CD4-positive, alpha-beta T cell treated with Interferon gamma for 1 hour (primary cell): ENCODE measurements around the gene GGA2.
"Not testable (repeated sequence)": the region's sequence is repeated elsewhere in the genome, so short reads cannot be mapped to it uniquely, and the experiment has no call there.

ENCODE experiments used
- DNase-seq: peaks from one replicate; pipeline ENCODE4 v3.0.0-alpha.2; 2020

The GGA2 gene

DNA sequence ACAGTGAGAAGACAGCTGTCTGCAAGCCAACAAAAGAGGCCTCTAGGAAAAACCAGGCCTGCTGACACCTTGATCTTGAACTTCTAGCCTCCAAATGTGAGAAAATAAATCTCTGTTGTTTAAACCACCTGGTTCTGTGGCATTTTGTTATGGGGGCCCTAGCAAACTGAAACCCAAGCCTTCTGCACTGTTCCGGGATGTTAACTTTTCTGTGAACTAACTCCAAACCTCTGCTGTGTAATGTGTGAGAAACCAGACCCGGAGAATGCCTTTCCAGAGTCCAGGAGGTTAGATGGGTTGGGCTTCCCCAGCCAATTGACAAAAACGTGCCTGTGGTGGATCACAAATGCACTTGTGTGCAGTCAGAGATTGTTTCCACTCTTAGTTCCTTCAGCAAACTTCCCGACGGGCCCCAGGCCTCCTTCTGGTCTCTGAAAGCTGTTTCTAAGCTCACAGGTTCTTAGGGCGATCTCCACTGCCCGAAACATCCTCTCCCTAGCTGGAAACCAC is 13.6 kb upstream of the GGA2 start:
- DNase-seq = no peak

DNA sequence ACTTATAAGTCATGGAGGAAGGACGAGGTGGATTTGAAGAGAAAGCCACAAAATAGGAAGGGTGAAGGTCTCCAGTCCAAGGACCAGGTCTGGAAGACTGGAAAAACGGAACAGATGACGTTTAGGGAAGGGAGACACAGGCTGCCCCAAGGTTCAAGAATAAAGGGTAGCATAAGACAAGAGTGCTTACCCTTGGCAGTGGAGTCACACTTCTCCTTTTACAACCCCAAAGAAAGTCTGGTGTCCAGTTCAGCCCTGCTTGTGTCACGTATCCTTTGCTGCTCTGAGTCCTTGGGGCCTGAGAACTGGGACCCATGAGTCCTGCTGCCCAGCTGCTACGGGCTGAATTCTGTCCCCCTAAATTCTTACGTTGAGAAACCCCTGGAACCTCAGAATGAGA is 13.0 kb upstream of the GGA2 start:
- DNase-seq = no peak

DNA sequence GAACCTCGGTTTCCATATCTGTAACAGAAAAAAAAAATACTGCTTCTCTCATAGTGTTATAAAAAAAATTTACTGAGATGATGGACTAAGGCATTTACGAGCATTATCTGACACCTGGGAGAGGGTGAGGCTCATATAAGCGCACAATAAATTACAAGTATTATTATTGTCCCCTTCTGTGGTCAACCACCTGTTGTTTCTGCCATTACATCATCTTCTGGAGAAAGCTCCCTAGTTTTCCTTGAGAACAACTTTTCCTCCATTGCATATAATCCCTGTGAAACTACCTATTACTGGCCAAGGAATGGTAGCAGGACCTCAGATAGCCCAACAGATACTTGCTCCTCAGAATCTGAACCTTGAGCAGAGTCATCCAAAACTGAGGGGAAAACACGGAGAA is 11.7 kb upstream of the GGA2 start:
- DNase-seq = no peak

DNA sequence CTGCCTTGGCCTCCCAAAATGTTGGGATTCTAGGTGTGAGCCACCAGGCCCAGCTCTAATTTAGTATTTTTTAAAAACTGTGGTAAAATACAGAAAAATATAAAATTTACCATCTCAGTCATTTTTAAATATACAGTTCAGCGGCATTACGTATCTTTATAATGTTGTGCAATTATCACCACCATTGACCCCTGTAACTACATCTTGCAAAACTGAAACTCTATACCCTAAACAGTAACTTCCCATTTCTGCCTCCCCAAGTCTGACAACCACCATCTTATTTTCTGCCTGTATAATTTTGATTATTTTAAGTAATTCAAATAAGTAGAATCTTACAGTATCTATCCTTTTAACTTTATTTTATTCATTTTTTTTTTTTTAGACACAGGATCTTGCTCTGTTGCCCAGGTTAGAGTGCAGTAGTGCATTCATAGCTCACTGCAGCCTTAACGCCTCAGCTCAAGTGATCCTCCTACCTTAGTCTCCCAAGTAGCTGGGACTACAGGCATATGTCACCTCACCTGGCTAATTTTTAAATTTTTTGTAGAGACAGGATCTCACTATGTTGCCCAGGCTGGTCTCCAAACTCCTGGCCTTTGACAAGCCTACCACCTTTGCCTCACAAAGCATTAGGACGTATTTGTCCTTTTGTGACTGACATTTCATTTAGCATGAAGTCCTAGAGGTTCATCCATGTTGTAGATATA is 10.9 kb upstream of the GGA2 start:
- no peak for DNase-seq

DNA sequence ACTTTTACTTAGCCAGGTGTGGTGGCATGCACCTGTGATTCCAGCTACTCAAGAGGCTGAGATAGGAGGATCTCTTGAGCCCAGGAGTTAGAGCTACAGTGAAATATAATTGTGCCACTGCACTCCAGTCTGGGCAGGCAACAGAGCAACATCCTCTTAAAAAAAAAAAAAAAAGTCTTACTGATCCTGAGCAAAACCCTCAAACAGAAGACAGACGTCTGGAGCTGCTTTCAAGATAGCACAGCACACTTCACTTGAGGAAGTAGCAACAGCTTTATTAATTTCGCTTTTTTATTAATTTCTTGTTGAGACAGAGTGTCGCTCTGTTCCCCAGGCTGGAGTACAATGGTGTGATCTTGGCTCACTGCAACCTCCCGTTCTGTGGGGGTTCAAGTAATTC is 10.2 kb upstream of the GGA2 start:
- no peak for DNase-seq

DNA sequence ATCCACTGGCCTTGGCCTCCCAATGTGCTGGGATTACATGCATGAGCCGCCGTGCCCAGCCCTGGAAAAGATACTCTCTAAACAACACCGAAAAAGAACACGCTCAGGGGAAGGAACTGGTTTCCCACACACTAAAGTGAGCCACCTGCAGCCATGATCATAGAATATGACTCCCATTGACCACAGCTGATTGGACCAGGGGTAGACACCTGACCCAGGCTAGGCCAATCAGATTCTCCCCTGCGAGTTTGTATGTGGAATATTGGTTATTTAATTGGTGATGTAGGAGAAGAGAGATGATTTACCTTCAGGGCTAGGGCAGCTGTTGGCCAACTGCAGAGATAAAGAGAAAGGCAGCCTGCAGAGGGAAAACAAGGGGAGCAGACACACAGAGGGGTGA is 9.0 kb upstream of the GGA2 start:
- no peak for DNase-seq

DNA sequence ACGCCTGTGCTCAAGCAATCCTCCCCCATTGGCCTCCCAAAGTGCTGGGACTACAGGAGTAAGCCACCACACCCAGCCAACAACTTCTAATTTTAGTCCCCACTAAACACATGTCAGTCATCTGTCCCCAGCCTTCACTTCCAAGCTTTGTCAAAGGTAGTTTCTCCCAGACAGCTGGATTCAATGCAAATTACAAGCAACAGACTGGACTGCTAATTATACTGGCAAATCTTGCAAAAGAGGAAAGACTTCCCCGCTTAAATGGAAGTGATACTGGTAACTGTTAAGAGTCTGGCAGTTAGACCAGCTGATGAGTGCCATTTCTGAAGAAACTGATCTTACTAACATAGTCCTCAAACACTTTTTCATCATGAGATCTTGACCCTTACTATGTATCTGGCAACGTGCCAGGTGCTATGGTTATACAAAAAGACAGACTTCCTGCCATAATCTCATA is 8.2 kb upstream of the GGA2 start:
- no peak for DNase-seq

DNA sequence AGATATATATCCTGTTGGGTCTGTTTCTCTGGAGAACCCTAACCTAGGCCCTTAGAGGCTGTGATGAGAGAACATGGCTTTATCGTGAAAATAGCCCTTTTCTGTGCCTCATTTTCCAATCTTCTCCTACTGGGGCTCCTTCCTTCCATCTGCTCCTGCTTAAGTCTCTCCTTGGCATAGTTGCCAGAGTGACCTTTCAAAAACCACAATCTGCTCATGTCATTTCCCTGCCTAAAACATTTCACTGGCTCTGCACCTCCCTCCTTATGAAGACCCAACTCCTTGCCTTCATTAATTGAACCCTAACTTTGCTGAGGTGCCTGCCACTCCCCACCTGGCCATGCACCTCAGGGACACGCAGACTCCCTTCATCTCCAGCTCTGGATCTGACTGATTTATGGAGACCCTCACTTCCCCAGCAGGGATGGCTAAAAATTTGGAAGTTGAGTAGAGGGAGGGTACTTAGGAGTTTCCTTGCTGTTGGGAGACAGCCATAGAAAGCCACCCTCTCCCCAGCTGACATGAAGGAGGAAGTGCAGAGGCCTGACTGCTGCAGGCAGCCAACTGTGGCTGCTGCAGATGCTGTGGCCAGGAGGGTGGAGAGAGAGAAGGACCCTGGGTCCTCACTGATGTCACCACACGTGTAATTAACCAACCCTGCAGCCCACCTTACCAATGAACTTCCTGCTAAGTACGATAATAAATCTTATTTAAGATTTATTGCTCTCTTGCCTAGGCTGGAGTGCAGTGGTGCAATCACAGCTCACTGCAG is 6.3 kb upstream of the GGA2 start:
- peak; percentile 70 for DNase-seq

DNA sequence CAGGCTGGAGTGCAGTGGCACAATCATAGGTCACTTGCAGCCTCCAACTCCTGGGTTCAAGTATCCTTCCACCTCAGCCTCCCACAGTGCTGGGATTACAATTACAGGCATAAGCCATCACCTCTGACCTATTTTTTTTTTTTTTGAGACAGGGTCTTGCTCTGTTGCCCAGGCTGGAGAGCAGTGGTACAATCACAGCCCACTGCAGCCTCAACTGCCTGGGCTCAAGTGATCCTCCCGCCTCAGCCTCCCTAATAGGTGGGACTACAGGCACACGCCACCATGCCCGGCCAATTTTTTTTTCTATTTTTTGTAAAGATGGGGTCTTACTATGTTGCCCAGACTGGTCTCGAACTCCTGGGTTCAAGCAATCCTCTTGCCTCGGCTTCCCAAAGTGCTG is 5.6 kb upstream of the GGA2 start:
- DNase-seq = no peak

DNA sequence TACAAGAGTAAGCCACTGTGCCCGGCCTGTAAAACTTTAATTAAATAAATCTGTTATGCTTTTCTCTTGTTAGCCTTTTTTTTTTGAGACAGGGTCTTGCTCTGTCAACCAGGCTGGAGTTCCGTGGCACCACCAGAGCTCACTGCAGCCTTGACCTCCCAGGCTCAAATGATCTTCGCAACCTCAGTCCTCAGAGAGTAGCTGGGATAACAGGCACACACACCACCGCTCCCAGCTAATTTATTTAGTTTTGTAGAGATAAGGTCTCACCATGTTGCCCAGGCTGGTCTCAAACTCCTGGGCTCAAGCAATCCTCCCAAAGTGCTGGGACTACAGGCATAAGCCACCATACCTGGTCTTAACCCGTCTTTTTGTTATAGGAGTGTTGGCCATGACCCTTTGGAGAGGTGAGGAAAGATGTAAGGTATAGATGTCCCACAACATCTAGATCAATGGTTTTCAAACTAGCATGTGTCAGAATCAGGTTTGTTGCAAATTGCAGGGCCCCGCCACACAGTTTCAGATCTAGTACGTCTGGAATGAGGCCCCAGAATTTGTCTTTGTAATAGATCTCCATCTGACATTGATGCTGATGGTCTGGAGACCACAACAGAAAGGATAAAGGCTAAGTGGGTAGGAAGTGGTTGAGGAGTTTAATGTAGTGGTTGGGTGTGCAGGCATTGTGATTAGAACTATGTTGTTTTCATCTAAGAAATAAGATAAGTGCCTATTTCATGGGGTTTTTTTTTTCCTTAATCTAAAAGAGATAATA is 4.3 kb upstream of the GGA2 start:
- no peak for DNase-seq

DNA sequence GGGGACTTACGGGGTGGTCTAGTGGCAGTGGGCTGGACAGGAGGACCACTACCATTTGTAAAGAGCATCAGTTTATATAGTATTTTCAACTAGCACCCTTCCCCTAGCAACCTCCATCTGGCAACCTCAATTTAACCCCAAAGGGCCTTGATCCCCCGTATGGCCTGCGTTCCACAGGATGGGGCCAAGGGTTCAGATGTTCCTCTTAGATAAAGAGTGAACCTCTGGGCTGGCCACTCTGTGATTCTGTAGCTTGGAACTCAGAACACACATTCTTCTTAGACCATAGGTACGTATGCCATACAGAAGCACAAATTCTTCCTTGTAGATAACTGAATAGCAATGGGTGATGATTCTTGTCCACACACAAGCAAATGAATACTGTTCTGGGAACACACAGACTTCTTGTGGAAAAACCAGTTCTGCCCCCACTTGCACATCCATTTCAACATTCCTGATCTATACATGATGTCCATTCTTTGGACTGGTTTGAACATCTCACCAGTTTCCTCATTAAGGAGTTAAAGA is 1.9 kb upstream of the GGA2 start:
- no peak for DNase-seq

DNA sequence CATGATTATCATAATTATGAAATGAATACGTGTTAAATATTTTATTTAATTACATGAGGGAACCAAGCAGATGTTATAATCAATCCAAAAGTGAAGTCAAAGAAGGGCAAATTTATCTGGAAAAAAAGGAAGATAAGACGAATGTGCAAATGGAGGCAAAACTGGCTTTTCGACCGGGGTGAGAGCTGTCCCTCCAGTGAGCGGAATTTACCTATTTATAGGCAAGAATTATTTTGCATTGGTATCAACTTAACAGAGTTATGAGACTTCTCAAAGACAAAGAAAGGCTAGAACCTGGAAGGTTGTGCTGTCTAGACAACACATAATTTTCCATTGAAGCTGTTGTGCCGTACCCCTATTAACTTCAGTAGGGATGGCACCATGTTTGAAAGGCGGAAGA is 1.4 kb upstream of the GGA2 start:
- no peak for DNase-seq

DNA sequence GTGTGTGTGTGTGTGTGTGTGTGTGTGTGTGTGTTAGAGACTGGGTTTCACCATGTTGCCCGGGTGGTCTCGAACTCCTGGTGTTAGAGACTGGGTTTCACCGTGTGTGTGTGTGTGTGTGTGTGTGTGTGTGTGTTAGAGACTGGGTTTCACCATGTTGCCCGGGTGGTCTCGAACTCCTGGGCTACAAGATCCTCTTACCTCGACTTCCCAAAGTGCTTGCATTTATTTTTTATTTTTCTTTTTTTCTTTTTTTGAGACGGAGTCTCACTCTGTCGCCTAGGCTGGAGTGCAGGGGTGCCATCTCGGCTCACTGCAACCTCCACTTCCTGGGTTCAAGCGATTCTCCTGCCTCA is 599 bp upstream of the GGA2 start:
- DNase-seq = not testable (repeated sequence)

DNA sequence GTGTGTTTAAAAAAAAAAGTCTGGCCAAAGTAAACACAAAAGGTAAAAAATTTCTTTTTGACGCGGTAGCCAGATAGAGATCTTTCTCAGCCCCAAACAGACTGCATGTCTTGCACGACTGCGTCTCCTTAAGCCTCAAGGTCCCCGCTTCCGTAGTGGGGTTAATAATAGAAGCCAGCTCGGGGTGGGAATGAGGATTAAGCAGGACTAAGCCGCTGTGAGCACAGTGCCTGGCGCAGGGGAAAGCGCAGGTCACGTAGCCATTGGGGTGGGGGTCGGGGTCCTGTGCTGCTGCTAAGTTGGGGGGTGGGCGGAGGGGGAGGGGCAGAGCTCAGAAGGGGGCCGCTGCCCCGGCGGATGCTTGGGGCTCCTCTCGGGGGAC is 521 bp downstream of the GGA2 start:
- DNase-seq = peak; percentile 16

DNA sequence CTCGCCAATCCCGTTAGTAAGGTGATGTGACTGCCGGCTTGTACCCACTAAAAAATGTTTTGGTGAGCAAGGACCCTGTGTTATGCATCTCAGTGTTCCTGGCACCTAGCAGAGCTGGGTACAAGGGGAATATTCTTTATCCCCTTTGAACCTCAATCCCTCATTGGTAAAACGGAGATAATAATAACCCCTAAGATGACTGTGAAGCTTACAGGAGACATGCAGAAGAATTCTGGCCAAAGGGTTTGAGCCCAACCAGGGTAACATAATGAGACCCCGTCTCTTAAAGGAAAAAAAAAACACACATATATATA is 896 bp downstream of the GGA2 start:
- no peak for DNase-seq

DNA sequence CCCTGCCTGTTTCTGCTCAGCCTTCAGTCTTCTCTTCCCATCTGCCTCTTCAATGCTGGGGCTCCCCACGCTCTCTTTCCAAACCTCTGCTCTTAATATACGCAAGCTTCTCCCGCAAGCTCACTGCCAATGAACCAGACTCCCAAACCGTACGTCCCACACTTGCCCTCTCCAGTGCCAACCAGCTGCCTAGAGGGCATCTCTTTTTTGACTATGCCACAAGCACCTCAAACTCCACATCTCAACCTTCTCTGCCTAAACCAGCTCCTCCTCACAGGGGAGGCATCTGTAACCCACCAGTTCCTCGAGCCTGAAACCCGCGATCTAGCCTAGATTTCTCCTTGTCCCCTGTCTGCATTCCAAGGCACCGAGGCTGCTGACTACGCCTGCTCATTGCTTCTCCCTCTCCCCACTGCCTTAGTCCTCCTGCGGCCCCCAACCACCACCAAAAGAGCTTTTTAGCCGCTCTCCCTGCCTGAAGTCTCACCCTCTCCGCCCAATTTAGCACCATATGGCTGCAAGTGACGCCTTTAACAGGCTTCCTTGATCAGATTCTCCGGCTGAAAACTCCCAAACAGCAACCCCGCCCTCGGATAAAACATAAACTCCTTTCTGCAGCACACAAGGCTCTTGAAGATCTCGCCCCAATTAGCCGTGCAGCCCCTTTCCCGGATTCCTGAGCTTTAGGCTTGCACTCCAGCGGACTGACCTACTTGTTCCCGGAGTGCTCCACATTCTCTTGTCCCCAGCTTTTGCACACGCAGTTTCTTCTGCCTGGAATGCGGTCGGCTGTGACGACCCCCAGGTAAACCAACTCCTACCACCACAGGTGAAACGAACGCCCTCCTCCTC is 1.5 kb downstream of the GGA2 start:
- no peak for DNase-seq

DNA sequence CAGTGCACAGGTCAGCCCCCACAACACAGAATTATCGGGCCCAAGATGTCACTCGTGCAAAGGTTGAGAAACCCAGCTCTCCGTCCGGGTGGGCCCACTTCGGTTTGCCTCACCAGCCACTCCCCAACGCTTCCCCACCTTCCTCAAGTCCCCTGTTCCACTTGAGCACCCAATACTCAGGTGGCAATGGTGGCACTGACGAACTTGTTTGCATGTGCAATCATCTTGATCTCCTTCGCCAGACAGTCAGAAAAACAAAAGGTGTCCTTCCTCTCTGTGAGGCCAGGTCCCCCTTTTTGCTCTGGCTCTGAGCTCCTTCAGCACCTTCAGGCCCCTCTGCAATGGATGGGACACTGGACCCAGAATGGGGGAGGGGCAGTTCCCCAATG is 3.7 kb downstream of the GGA2 start:
- peak; percentile 37 for DNase-seq

DNA sequence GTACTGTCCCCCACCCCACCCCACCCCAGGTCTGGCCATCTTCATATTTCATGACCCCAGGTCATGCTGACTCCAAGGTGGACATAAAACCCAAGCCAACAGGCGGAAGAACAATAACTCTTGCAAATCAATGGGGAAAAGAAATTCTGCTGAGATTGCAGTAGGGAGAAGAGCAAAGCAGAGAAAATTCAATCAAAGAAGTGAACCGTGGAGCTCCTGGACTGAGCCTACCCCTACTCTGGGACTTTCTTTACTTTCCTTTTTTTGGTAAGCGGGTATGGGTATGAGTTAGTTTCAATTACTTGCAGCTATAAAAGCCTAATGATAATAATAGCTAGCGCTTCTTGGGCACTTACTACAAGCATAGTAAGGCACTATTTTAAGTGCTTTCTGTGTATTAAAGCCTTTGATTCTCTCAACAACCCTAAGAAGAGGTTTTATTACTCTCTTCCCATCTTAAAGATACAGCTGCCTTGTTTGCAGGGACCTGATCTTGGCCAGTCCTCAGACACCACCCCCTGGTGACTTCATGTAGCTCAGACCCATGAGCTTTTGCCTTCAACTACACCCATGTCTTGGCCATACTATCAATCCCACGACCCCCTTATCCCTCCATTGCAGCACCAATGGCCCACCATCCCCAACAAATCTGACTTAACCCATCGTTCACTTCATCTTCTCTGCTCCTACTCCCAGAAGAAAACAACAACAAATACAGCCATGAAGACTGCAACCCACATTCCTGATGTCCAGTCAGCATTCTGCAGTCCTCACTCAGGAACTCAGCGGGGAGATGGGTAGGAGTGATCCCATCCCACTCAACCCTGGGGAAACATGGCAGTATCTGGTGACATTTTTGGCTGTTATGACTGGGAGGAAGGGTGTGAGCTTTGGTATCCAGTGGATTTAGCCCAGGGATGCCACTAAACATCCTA is 4.4 kb downstream of the GGA2 start:
- DNase-seq = no peak

DNA sequence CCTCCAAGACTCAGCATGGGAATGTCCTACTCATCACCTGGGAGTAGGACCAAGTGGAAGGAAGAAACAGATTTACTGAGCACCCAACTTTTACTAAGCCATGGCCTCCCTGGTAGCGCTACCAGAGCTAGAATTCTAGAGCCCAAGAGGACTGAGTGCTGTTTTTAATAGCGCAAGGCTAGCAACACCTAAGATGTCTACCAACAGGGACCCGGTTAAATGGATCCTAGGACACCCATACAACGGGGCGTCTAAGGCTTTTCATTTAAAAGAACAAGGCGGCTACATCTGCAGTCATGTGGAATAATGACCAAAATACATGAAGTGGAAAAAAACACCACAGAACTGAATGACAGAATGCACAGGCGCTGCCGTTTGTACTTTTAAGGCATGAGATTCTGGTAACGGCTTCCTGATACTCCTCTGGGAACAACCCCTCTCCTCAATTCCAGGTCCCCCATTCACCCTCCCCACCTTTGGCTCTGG is 5.1 kb downstream of the GGA2 start:
- no peak for DNase-seq

DNA sequence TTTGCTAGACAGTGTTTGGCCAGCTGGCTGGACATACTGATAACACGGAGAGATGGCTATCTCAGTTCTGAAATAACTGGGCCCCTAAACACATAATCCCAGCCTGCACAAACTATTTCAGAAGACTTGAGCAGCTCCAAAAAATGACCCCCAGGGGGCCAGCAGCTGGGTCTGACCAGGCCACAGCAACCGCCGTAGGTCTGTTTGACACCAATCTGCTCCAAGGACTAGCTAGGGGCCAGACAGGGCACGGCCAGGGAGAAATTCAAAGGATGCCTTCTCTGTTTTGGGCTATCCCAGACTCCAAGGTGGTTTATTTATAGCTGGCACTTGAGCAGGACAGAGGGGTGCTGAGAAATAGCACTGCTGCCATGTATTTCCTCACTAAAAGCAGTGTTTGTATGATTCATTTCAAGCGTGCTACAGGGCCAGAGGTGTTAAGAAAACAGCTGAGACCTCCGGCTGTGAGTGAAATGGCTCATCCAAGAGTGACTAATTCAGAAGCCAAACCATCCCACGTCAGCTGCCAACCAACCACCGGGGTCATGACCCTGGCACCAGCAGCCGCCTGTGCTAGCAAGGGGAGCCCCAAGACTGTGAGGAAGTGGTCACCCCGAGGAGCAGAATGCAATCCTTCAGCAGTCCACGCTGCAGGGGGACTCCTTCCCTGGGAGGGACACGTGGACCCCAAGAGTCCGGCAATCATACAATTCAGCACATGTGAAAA is 5.7 kb downstream of the GGA2 start:
- peak; percentile 77 for DNase-seq

DNA sequence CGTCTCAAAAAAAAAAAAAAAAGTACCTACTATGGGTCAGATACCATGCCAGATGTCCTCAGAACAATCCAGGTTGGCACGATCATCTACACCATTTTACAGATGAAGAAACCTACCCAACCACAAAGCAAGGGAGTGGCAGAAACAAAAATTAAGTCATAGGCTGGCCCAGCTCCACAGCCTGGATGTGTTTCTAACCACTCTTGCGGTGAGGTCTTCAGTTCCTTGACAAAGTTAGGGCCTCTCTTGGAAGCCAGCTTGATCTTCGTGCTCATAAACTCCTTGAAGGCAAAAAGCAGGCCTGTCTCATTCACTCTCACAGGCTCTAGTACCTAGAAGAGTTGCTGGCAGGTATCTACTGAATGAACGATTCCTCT is 6.2 kb downstream of the GGA2 start:
- DNase-seq = no peak
